Skeletal muscle satellite cell (primary cell): ENCODE measurements around the gene NLRP5.
A peak's percentile ranks its signal among the peaks of the same experiment; 100 is the strongest.

ENCODE experiments used
- H3K27me3 ChIP-seq: 2 replicates; pipeline ENCODE4 v1.7.0; 2013; ENCODE audit warnings: low read length; ENCODE audit not compliant: control insufficient read depth, insufficient read depth
- H3K36me3 ChIP-seq: 2 replicates; pipeline ENCODE4 v1.7.0; 2013; ENCODE audit warnings: mild to moderate bottlenecking, control low read depth, low read length; ENCODE audit not compliant: insufficient read depth
- H3K4me1 ChIP-seq: 2 replicates; pipeline ENCODE4 v1.7.0; 2013; ENCODE audit warnings: low read length; ENCODE audit not compliant: control insufficient read depth, insufficient read depth
- H3K4me2 ChIP-seq: 2 replicates; pipeline ENCODE4 v1.7.0; 2013; ENCODE audit warnings: mild to moderate bottlenecking, low read length
- H3K4me3 ChIP-seq: 2 replicates; pipeline ENCODE4 v1.7.0; 2013; ENCODE audit warnings: low read length
- H3K9ac ChIP-seq: 2 replicates; pipeline ENCODE4 v1.7.0; 2013; ENCODE audit warnings: mild to moderate bottlenecking, low read depth, low read length, moderate library complexity
- H3K9me3 ChIP-seq: replicated peaks from 2 replicates; pipeline ENCODE4 v1.7.0; 2013; ENCODE audit warnings: mild to moderate bottlenecking, control low read depth, low read length

NLRP5 gene

GRCh38 chr19:56079609-56080008 is 93.0 kb downstream of the NLRP5 start:
- Histone ChIP-seq H3K27me3 (no peaks in the 10 kb centered on the region), H3K9me3 (no peaks in the 10 kb centered on the region), H3K4me2 (no peak overlapping the region), H3K4me1 (peaks cover 9% of the 10 kb centered on the region), H3K4me3 (no peak overlapping the region), H3K9ac (no peak overlapping the region), H3K36me3 (no peaks in the 10 kb centered on the region)

- Histone ChIP-seq H3K4me3 (peak overlapping the region; percentile 70), H3K4me2 (peak overlapping the region; percentile 94), H3K9ac (peak overlapping the region; percentile 57), H3K9me3 (no peaks in the 10 kb centered on the region), H3K27me3 (no peaks in the 10 kb centered on the region), H3K4me1 (peaks cover 9% of the 10 kb centered on the region), H3K36me3 (no peaks in the 10 kb centered on the region)
Measured at GRCh38 chr19:56080669-56081401, 94.3 kb downstream of the NLRP5 start.

DNA sequence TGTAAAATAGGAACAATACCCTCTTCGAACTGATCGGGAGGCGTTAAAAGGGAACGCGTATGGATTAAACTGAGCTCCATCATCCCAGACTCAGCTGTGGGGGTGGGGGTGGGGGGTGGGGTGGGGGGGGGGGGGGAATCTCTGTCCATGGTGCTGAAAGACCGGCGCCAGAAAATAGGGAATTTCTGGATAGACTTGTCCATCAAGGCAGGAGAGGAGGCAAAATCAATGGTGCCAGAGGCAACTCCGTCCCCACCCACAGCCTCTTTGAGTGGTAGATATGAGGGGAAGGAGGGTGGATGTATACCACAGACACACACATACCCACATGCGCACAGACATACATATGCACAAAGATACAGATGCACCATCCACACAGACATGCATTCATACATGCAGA is 97.1 kb downstream of the NLRP5 start:
- H3K4me2 ChIP-seq: no peak overlapping the region
- no peaks in the 10 kb centered on the region for H3K9me3 ChIP-seq
- H3K4me3 ChIP-seq: no peak overlapping the region
- H3K9ac ChIP-seq: no peak overlapping the region
- no peaks in the 10 kb centered on the region for H3K36me3 ChIP-seq
- no peaks in the 10 kb centered on the region for H3K27me3 ChIP-seq
- H3K4me1 ChIP-seq: peaks cover 9% of the 10 kb centered on the region

GRCh38 chr19:56084835-56085536 is 98.4 kb downstream of the NLRP5 start:
- Histone ChIP-seq H3K4me3 (no peak overlapping the region), H3K9ac (no peak overlapping the region), H3K27me3 (no peaks in the 10 kb centered on the region), H3K36me3 (peaks cover 7% of the 10 kb centered on the region), H3K4me1 (peaks cover 9% of the 10 kb centered on the region), H3K9me3 (no peaks in the 10 kb centered on the region), H3K4me2 (no peak overlapping the region)

- Histone ChIP-seq H3K4me3 (no peak overlapping the region), H3K27me3 (no peaks in the 10 kb centered on the region), H3K4me1 (peaks cover 9% of the 10 kb centered on the region), H3K9me3 (no peaks in the 10 kb centered on the region), H3K9ac (no peak overlapping the region), H3K36me3 (peaks cover 7% of the 10 kb centered on the region), H3K4me2 (no peak overlapping the region)
Measured at GRCh38 chr19:56085571-56086275, 99.1 kb downstream of the NLRP5 start.

- Histone ChIP-seq H3K27me3 (no peaks in the 10 kb centered on the region), H3K9ac (no peak overlapping the region), H3K4me1 (peaks cover 10% of the 10 kb centered on the region), H3K36me3 (peaks cover 7% of the 10 kb centered on the region), H3K4me2 (no peak overlapping the region), H3K4me3 (no peak overlapping the region), H3K9me3 (no peaks in the 10 kb centered on the region)
Measured at GRCh38 chr19:56086671-56087430, 100.3 kb downstream of the NLRP5 start.

DNA sequence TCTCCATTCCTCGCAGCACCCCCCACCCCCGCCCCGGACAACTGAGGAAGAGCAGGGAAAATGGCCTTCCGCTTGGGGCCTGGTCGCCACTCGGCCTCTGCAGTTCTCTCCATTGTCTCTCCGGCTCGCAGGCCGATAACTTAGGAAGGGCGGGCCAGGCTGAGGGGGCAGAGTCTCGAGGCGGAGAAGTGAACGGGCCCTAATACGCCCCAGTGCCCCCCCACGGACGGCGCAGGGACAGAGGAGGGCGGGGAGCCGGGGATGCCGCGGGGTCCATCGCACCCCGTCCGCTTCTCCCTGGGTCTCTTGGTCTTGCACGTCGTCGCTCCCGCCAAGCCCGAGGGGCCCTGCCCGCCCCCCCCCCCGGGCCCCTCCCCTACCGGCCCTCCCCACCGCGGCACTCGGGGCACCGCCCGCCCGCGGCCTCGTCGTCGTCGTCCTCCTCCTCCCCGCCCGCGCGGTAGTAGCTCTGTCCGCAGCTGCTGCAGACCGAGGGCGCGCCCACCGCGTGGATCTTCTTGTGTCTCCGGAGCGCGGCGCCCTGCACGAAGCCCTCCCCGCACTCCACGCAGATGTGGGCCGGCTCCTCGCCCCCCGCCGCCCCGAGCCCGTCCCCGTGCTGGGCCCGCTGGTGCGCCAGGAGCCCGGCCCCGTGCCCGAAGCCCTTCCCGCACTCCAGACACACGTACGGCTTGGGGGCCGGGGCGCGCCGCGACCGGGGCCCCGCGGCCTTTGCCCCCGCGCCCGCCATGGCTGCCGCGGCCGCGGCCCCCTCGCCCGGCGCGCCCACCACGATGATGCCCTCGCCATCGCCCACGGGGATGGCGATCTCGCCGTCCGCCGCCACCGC is 101.3 kb downstream of the NLRP5 start:
- Histone ChIP-seq H3K9me3 (no peaks in the 10 kb centered on the region), H3K27me3 (no peaks in the 10 kb centered on the region), H3K36me3 (peaks cover 7% of the 10 kb centered on the region), H3K4me1 (peaks cover 12% of the 10 kb centered on the region), H3K9ac (no peak overlapping the region), H3K4me3 (no peak overlapping the region), H3K4me2 (no peak overlapping the region)

- H3K9ac ChIP-seq: no peak overlapping the region
- H3K9me3 ChIP-seq: no peaks in the 10 kb centered on the region
- H3K27me3 ChIP-seq: no peaks in the 10 kb centered on the region
- H3K4me2 ChIP-seq: no peak overlapping the region
- no peak overlapping the region for H3K4me3 ChIP-seq
- H3K36me3 ChIP-seq: peaks cover 14% of the 10 kb centered on the region
- H3K4me1 ChIP-seq: peaks cover 12% of the 10 kb centered on the region
Measured at GRCh38 chr19:56088497-56089215, 102.1 kb downstream of the NLRP5 start.

GRCh38 chr19:56089344-56089743 is 102.8 kb downstream of the NLRP5 start:
- H3K9me3 ChIP-seq: no peaks in the 10 kb centered on the region
- H3K4me3 ChIP-seq: no peak overlapping the region
- H3K4me2 ChIP-seq: no peak overlapping the region
- no peak overlapping the region for H3K9ac ChIP-seq
- peaks cover 12% of the 10 kb centered on the region for H3K4me1 ChIP-seq
- no peaks in the 10 kb centered on the region for H3K27me3 ChIP-seq
- peaks cover 15% of the 10 kb centered on the region for H3K36me3 ChIP-seq

DNA sequence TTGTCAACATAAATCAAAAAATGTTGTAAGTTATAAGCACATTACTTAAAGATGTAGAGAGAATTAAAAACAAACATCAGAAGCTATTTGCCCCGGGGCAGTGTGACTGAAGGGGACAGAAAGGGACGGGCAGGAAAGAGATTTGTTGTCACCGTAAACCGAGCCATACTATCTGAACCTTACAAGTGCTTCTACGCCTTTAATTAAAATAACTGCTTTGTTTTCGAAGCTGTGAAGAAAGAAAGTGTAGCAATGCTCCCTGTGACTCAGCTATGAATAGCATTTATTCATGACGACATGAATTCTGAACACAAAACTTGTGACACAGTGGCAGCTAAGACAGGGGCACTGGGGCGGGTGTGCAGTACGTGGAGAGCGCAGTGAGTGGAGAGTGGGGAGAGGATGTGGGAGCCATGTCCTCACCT is 104.5 kb downstream of the NLRP5 start:
- Histone ChIP-seq H3K9ac (no peak overlapping the region), H3K9me3 (no peaks in the 10 kb centered on the region), H3K27me3 (no peaks in the 10 kb centered on the region), H3K36me3 (peaks cover 25% of the 10 kb centered on the region), H3K4me2 (no peak overlapping the region), H3K4me1 (peaks cover 12% of the 10 kb centered on the region), H3K4me3 (no peak overlapping the region)
